ENCODE measurements around the gene HSD17B13.

DNA sequence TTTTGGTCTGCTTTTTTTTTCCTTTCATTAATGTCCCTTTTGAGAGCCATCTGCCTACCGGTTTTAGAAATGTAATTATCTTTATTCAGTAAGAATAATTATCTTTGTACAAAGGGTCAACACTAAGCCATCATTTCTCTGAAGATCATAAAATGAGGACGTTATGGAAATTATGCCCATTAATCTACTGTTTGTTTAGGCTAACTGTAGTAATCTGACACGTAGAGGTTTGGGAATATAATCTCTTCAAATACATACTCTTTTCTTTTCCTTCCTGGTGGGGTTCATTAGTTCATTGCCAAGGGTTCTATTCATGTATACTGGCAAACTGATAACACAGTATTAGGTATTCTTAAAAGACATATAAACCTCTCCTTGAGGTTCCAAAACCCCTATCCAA, 3.8 kb upstream of the HSD17B13 start:
- TF ChIP-seq, protein P1, sequence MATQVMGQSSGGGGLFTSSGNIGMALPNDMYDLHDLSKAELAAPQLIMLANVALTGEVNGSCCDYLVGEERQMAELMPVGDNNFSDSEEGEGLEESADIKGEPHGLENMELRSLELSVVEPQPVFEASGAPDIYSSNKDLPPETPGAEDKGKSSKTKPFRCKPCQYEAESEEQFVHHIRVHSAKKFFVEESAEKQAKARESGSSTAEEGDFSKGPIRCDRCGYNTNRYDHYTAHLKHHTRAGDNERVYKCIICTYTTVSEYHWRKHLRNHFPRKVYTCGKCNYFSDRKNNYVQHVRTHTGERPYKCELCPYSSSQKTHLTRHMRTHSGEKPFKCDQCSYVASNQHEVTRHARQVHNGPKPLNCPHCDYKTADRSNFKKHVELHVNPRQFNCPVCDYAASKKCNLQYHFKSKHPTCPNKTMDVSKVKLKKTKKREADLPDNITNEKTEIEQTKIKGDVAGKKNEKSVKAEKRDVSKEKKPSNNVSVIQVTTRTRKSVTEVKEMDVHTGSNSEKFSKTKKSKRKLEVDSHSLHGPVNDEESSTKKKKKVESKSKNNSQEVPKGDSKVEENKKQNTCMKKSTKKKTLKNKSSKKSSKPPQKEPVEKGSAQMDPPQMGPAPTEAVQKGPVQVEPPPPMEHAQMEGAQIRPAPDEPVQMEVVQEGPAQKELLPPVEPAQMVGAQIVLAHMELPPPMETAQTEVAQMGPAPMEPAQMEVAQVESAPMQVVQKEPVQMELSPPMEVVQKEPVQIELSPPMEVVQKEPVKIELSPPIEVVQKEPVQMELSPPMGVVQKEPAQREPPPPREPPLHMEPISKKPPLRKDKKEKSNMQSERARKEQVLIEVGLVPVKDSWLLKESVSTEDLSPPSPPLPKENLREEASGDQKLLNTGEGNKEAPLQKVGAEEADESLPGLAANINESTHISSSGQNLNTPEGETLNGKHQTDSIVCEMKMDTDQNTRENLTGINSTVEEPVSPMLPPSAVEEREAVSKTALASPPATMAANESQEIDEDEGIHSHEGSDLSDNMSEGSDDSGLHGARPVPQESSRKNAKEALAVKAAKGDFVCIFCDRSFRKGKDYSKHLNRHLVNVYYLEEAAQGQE (IDR thresholded peaks at IDR 0.05; ENCODE audit: unreplicated experiment): no peak
- TF ChIP-seq, protein P2, sequence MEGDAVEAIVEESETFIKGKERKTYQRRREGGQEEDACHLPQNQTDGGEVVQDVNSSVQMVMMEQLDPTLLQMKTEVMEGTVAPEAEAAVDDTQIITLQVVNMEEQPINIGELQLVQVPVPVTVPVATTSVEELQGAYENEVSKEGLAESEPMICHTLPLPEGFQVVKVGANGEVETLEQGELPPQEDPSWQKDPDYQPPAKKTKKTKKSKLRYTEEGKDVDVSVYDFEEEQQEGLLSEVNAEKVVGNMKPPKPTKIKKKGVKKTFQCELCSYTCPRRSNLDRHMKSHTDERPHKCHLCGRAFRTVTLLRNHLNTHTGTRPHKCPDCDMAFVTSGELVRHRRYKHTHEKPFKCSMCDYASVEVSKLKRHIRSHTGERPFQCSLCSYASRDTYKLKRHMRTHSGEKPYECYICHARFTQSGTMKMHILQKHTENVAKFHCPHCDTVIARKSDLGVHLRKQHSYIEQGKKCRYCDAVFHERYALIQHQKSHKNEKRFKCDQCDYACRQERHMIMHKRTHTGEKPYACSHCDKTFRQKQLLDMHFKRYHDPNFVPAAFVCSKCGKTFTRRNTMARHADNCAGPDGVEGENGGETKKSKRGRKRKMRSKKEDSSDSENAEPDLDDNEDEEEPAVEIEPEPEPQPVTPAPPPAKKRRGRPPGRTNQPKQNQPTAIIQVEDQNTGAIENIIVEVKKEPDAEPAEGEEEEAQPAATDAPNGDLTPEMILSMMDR (conservative IDR thresholded peaks at IDR 0.05; ENCODE audit: low read depth in 2 of 2): no peak
- TF ChIP-seq NANOG (IDR thresholded peaks at IDR 0.05; ENCODE audit: borderline replicate concordance): no peak
- TF ChIP-seq EZH2 (IDR thresholded peaks at IDR 0.05; ENCODE audit: low read depth, unreplicated experiment): no peak
- no peak for TF ChIP-seq POLR2AphosphoS5 (IDR thresholded peaks at IDR 0.05; ENCODE audit: low read depth)
- TF ChIP-seq EZH2phosphoT487 (IDR thresholded peaks at IDR 0.05; ENCODE audit: unreplicated experiment): no peak
- no peak for TF ChIP-seq STAT1 (IDR thresholded peaks at IDR 0.05; ENCODE audit: unreplicated experiment)
- TF ChIP-seq CREB1 (CRISPR knock-in tag; IDR thresholded peaks at IDR 0.05; ENCODE audit: low read depth): no peak
- TF ChIP-seq, protein P3, sequence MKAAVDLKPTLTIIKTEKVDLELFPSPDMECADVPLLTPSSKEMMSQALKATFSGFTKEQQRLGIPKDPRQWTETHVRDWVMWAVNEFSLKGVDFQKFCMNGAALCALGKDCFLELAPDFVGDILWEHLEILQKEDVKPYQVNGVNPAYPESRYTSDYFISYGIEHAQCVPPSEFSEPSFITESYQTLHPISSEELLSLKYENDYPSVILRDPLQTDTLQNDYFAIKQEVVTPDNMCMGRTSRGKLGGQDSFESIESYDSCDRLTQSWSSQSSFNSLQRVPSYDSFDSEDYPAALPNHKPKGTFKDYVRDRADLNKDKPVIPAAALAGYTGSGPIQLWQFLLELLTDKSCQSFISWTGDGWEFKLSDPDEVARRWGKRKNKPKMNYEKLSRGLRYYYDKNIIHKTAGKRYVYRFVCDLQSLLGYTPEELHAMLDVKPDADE (IDR thresholded peaks at IDR 0.05): no peak
- TF ChIP-seq, protein P4, sequence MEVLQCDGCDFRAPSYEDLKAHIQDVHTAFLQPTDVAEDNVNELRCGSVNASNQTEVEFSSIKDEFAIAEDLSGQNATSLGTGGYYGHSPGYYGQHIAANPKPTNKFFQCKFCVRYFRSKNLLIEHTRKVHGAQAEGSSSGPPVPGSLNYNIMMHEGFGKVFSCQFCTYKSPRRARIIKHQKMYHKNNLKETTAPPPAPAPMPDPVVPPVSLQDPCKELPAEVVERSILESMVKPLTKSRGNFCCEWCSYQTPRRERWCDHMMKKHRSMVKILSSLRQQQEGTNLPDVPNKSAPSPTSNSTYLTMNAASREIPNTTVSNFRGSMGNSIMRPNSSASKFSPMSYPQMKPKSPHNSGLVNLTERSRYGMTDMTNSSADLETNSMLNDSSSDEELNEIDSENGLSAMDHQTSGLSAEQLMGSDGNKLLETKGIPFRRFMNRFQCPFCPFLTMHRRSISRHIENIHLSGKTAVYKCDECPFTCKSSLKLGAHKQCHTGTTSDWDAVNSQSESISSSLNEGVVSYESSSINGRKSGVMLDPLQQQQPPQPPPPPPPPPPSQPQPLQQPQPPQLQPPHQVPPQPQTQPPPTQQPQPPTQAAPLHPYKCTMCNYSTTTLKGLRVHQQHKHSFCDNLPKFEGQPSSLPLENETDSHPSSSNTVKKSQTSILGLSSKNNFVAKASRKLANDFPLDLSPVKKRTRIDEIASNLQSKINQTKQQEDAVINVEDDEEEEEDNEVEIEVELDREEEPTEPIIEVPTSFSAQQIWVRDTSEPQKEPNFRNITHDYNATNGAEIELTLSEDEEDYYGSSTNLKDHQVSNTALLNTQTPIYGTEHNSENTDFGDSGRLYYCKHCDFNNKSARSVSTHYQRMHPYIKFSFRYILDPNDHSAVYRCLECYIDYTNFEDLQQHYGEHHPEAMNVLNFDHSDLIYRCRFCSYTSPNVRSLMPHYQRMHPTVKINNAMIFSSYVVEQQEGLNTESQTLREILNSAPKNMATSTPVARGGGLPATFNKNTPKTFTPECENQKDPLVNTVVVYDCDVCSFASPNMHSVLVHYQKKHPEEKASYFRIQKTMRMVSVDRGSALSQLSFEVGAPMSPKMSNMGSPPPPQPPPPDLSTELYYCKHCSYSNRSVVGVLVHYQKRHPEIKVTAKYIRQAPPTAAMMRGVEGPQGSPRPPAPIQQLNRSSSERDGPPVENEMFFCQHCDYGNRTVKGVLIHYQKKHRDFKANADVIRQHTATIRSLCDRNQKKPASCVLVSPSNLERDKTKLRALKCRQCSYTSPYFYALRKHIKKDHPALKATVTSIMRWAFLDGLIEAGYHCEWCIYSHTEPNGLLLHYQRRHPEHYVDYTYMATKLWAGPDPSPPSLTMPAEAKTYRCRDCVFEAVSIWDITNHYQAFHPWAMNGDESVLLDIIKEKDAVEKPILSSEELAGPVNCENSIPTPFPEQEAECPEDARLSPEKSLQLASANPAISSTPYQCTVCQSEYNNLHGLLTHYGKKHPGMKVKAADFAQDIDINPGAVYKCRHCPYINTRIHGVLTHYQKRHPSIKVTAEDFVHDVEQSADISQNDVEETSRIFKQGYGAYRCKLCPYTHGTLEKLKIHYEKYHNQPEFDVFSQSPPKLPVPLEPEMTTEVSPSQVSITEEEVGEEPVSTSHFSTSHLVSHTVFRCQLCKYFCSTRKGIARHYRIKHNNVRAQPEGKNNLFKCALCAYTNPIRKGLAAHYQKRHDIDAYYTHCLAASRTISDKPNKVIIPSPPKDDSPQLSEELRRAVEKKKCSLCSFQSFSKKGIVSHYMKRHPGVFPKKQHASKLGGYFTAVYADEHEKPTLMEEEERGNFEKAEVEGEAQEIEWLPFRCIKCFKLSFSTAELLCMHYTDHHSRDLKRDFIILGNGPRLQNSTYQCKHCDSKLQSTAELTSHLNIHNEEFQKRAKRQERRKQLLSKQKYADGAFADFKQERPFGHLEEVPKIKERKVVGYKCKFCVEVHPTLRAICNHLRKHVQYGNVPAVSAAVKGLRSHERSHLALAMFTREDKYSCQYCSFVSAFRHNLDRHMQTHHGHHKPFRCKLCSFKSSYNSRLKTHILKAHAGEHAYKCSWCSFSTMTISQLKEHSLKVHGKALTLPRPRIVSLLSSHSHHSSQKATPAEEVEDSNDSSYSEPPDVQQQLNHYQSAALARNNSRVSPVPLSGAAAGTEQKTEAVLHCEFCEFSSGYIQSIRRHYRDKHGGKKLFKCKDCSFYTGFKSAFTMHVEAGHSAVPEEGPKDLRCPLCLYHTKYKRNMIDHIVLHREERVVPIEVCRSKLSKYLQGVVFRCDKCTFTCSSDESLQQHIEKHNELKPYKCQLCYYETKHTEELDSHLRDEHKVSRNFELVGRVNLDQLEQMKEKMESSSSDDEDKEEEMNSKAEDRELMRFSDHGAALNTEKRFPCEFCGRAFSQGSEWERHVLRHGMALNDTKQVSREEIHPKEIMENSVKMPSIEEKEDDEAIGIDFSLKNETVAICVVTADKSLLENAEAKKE (CRISPR knock-in tag; IDR thresholded peaks at IDR 0.05): no peak
- no peak for TF ChIP-seq JUNB (IDR thresholded peaks at IDR 0.05; ENCODE audit: unreplicated experiment)
- TF ChIP-seq ZNF114 (CRISPR knock-in tag; IDR thresholded peaks at IDR 0.05): no peak
